Suprapubic skin (tissue), 4 donors: Measurements from ENCODE around the gene MFAP4.

Source experiments
- CTCF ChIP-seq, 2 donors: fragments of 200-600 bp in 1 of 2; fragments of 450-650 bp in 1 of 2; sonication (generic) in 1 of 2; IDR thresholded peaks; one replicate each; pipeline ENCODE4 v1.5.1; 2016 to 2019; ENCODE audit warnings: antibody characterized with exemption in 2 of 2, mild to moderate bottlenecking in 1 of 2, moderate library complexity in 1 of 2
- EP300 ChIP-seq: sonication (generic); formaldehyde crosslinking; IDR thresholded peaks from one replicate; pipeline ENCODE4 v1.6.1; 2017; ENCODE audit warnings: antibody characterized with exemption
- POLR2A ChIP-seq, 2 donors: fragments of 450-650 bp; IDR thresholded peaks; one replicate each; pipeline ENCODE4 v1.6.1; 2017; ENCODE audit warnings: antibody characterized with exemption in 2 of 2, mild to moderate bottlenecking in 2 of 2, moderate library complexity in 2 of 2
- POLR2AphosphoS5 ChIP-seq, 3 donors: sonication (generic); formaldehyde crosslinking; IDR thresholded peaks; one replicate each; pipeline ENCODE4 v1.6.1; 2017; ENCODE audit warnings: antibody characterized with exemption in 3 of 3

- no peak for TF ChIP-seq CTCF (IDR thresholded peaks at IDR 0.05)
- no peak for TF ChIP-seq POLR2A (IDR thresholded peaks at IDR 0.05)
- no peak for TF ChIP-seq POLR2AphosphoS5 (IDR thresholded peaks at IDR 0.05)
- TF ChIP-seq EP300: no peak
Observed at GRCh38 chr17:19417611-19418010, 30.6 kb upstream of the MFAP4 start.
